Measurements from ENCODE around the gene C21orf58.

C21orf58 gene

GRCh38 chr21:46368533-46369285, 45.0 kb upstream of the C21orf58 start:
- Histone ChIP-seq H3K4me3 (ENCODE audit: low read depth in 1 of 2, low read length in 1 of 2) (no peak overlapping the region), H3K36me3 (peaks cover 39% of the 10 kb centered on the region), H3K27me3 (no peaks in the 10 kb centered on the region), H3K9me3 (no peaks in the 10 kb centered on the region), H3K27ac (no peak overlapping the region), H3K4me1 (ENCODE audit: control insufficient read depth in 1 of 2, insufficient read depth in 1 of 2, low read depth in 1 of 2, low read length in 1 of 2) (peaks cover 15 to 19% of the 10 kb centered on the region in 2 experiments)
- TF ChIP-seq CTCF (IDR thresholded peaks at IDR 0.05), result no peak

- H3K36me3 ChIP-seq, result peaks cover 46% of the 10 kb centered on the region
- H3K4me3 ChIP-seq (ENCODE audit: low read depth in 1 of 2, low read length in 1 of 2), result no peak overlapping the region
- no peaks in the 10 kb centered on the region for H3K9me3 ChIP-seq
- peaks cover 15 to 19% of the 10 kb centered on the region in 2 experiments for H3K4me1 ChIP-seq (ENCODE audit: control insufficient read depth in 1 of 2, insufficient read depth in 1 of 2, low read depth in 1 of 2, low read length in 1 of 2)
- TF ChIP-seq CTCF (IDR thresholded peaks at IDR 0.05), result no peak
- no peaks in the 10 kb centered on the region for H3K27me3 ChIP-seq
- no peak overlapping the region for H3K27ac ChIP-seq
Measured at GRCh38 chr21:46366966-46367365, 43.3 kb upstream of the C21orf58 start.

GRCh38 chr21:46366561-46366960, 42.9 kb upstream of the C21orf58 start:
- no peaks in the 10 kb centered on the region for H3K27me3 ChIP-seq
- peaks cover 46% of the 10 kb centered on the region for H3K36me3 ChIP-seq

GRCh38 chr21:46366091-46366490, 42.4 kb upstream of the C21orf58 start:
- no peak for TF ChIP-seq CTCF (IDR thresholded peaks at IDR 0.05)
- H3K27ac ChIP-seq, result no peak overlapping the region
- H3K36me3 ChIP-seq, result peaks cover 50% of the 10 kb centered on the region
- H3K9me3 ChIP-seq, result no peaks in the 10 kb centered on the region
- H3K4me3 ChIP-seq (ENCODE audit: low read depth in 1 of 2, low read length in 1 of 2), result no peak overlapping the region
- H3K27me3 ChIP-seq, result no peaks in the 10 kb centered on the region
- peaks cover 15 to 19% of the 10 kb centered on the region in 2 experiments for H3K4me1 ChIP-seq (ENCODE audit: control insufficient read depth in 1 of 2, insufficient read depth in 1 of 2, low read depth in 1 of 2, low read length in 1 of 2)

More at GRCh38 chr21:46366561-46366960, 42.9 kb upstream of the C21orf58 start:
- no peak for TF ChIP-seq CTCF (IDR thresholded peaks at IDR 0.05)
- Histone ChIP-seq H3K9me3 (no peaks in the 10 kb centered on the region), H3K27ac (no peak overlapping the region), H3K4me3 (ENCODE audit: low read depth in 1 of 2, low read length in 1 of 2) (no peak overlapping the region), H3K4me1 (ENCODE audit: control insufficient read depth in 1 of 2, insufficient read depth in 1 of 2, low read depth in 1 of 2, low read length in 1 of 2) (peaks cover 15 to 19% of the 10 kb centered on the region in 2 experiments)

GRCh38 chr21:46363698-46364097, 40.0 kb upstream of the C21orf58 start:
- no peak overlapping the region for H3K27ac ChIP-seq
- no peak for TF ChIP-seq CTCF (IDR thresholded peaks at IDR 0.05)
- H3K4me1 ChIP-seq (ENCODE audit: control insufficient read depth in 1 of 2, insufficient read depth in 1 of 2, low read depth in 1 of 2, low read length in 1 of 2), result peaks cover 3 to 6% of the 10 kb centered on the region in 2 experiments
- peaks cover 56% of the 10 kb centered on the region for H3K36me3 ChIP-seq
- H3K9me3 ChIP-seq, result no peaks in the 10 kb centered on the region
- no peaks in the 10 kb centered on the region for H3K27me3 ChIP-seq
- no peak overlapping the region for H3K4me3 ChIP-seq (ENCODE audit: low read depth in 1 of 2, low read length in 1 of 2)
